Fibroblast of mammary gland (primary cell): Measurements from ENCODE around the gene DNAJA3.

Experiments
- DNase-seq: peaks from one replicate; pipeline ENCODE4 v3.0.0-alpha.2; 2010; ENCODE audit warnings: low read depth
- H3K4me3 ChIP-seq: 2 replicates; pipeline ENCODE4 v1.5.1; 2011; ENCODE audit warnings: low read depth, mild to moderate bottlenecking, low read length, moderate library complexity; ENCODE audit not compliant: control insufficient read depth
- CTCF ChIP-seq: conservative IDR thresholded peaks from 2 replicates; pipeline ENCODE4 v1.5.1; 2011; ENCODE audit warnings: low read depth, low read length, inconsistent platforms; ENCODE audit not compliant: control insufficient read depth, insufficient read depth

Gene DNAJA3

GRCh38 chr16:4415538-4416199, 10.0 kb upstream of the DNAJA3 start:
- no peak for DNase-seq
- peak overlapping the region; percentile 70 for H3K4me3 ChIP-seq
- no peak for TF ChIP-seq CTCF

DNA sequence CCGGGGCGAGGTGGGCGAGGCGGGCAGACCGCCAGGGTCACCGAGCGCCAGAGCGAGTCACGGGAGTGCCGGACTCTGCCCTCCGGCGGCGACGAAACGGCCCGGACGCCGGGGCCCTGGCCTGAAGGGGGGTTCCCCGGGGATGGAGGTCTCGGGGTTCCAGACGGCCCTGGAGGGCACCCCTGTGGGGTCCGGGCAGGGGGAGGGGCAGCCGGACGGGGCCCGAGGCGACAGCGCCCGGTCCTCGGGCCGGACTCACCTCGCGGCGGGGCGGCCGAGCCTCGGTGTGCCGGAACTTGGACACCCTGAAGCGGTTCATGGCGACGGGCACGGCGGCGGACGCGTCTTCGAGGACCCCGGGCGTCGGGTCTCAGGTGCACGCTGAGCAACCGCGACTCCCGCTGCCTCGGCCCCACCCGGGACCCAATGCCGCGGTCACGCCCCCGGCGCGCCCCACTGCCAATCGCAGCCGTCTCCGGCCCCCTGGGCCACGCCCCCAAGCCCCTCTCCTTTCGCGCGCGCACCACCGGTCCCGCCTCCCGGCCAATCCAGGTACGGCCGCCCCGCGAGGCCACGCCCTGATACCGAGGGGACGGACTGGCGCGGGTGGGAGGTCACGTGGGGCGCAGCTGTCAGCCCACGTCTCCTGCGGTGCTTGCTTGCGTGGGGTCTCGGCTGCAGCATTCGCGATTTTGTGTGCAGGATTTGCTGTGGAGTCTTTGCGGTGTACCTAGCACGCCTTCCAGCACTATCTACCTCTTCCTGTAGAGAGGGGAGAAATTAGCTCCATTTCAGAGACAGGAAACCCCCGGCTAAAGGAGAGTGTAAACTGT, 9.3 kb upstream of the DNAJA3 start, which contains the start of gene CORO7:
Gene CORO7, minus strand, starts transcription at position 397 of the 833 bp plus-strand sequence. Its CDS starts 78 bp downstream, at position 319.
- peak within 1 kb of the TSS; percentile 70 for H3K4me3 ChIP-seq
- DNase-seq: peak; percentile 71
- TF ChIP-seq CTCF: no peak

- TF ChIP-seq CTCF: no peak
- DNase-seq: no peak
- H3K4me3 ChIP-seq: no peak overlapping the region
Observed at GRCh38 chr16:4419402-4419959, 6.2 kb upstream of the DNAJA3 start.

- H3K4me3 ChIP-seq: no peak overlapping the region
- TF ChIP-seq CTCF: no peak
- no peak for DNase-seq
Observed at GRCh38 chr16:4420505-4421105, 5.1 kb upstream of the DNAJA3 start.

DNA sequence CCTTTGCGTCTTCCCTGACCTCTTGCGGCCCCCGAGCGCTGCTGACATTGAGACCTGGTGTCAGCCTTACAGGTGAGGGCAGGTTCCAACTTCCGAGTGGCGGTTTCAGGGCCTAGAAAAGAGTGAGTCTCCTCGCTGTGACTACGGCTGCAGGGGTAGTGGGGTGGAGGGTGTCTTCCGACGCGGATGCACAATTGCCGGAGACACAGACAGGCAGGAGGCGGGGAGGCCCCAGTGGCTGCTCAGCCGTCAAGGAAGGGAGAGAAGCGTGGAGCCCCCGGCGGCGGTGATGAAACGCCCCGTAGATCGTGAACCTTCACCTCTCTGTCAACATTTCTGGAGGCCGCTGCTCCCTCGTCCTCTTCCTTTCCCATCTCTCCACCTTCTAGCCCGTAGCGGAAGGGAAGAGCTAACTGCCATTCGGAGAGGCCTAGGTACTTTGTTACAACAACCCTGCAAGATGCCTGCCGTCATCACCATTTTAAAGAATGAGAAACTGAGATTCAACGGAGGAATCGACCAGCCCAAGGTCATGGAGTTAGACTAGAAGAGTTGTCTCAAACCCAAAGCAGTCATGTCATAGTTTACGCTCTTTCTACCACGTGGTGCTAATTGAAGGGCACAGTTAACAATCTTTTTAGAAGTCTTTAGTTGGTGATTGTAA, 485 bp downstream of the DNAJA3 start:
- peak overlapping the region; percentile 97 for H3K4me3 ChIP-seq
- no peak for DNase-seq
- no peak for TF ChIP-seq CTCF

GRCh38 chr16:4426722-4427372, 1.2 kb downstream of the DNAJA3 start:
- H3K4me3 ChIP-seq: peak overlapping the region; percentile 97
- DNase-seq: no peak

More at GRCh38 chr16:4426722-4427372, 1.2 kb downstream of the DNAJA3 start:
- TF ChIP-seq CTCF: no peak
